HG03039 (cell line): Measurements from ENCODE around the gene DOK7.
"Not testable (repeated sequence)": the region's sequence is repeated elsewhere in the genome, so short reads cannot be mapped to it uniquely, and the experiment has no call there.

Experiments
- ATAC-seq: cut with Tn5 transposase; IDR thresholded peaks from one replicate; pipeline ENCODE4 v1.9.1; 2021; ENCODE audit warnings: mild to moderate bottlenecking, moderate library complexity; ENCODE audit not compliant: unreplicated experiment

The DOK7 gene

DNA sequence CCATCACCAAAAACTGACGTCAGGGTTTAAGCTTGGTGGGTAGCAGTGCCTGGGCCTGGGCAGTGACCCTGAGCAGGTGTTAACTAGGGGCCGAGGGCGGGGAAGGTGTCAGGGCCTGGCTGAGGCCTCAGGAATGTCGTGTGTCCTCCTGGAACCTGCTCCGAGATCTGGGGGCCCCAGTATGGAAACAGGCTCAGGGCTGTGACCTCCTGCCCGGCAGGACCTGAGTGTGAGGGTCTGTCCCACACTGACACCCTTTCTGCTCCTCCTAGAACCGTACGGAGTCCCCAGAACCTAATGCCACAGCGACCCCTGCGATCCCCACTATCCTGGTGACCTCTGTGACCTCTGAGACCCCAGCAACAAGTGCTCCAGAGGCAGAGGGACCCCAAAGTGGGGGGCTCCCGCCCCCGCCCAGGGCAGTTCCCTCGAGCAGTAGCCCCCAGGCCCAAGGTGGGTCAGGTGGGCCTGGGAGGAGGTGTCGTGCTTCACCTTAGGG, 20.6 kb upstream of the DOK7 start:
- no peak for ATAC-seq

DNA sequence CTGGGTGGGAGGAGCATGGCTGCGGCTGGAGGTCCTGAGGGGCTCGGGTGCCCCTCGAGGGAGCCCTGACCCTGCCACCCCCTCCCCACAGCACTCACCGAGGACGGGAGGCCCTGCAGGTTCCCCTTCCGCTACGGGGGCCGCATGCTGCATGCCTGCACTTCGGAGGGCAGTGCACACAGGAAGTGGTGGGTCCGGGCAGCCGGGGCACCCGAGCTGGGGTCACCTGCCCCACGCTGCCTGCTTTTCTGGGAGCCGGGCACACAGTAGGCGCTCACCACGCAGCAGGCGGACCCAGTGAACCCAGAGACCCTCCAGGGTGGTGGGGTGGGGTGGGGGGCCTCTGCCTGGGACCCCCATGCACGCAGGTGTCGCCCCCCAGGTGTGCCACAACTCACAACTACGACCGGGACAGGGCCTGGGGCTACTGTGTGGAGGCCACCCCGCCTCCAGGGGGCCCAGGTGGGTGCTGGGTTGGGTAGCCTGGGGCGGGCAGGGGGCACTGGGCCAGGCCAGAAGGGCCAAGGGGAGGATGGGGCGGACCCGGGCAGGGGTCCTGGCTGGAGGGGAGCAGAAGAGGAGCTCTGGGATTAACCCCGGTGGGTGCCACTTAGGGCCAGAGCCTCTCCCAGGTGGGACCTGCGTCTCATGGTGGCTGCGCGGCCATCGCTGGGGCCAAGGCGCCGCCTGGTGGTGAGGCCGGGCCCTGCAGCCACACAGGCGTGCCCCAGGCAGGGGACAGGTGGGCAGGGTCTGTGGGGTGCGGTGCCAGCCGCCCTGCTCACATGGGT, 20.0 kb upstream of the DOK7 start:
- no peak for ATAC-seq

GRCh38 chr4:3443750-3444309, 19.3 kb upstream of the DOK7 start:
- no peak for ATAC-seq

DNA sequence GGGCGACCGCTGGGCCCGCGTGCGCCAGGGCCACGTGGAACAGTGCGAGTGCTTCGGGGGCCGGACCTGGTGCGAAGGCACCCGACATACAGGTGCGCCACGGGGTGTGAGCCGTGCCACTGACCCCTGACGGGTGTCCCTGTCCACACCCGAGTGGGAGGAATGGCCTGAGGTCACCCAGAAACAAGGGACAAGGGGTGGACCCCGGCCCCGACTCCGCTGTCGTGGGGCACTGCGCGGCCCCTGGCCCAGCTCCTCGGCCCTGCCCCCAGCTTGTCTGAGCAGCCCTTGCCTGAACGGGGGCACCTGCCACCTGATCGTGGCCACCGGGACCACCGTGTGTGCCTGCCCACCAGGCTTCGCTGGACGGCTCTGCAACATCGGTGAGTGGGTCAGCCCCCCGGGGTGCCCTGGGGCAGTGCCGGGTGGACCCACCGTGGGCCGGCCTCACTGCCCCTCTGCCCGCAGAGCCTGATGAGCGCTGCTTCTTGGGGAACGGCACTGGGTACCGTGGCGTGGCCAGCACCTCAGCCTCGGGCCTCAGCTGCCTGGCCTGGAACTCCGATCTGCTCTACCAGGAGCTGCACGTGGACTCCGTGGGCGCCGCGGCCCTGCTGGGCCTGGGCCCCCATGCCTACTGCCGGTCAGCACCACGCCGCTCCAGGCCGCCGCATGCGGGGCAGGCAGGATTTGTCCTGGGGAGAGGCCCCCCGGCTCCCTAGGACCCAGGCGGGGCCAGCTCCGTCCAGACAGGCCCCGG, 18.6 kb upstream of the DOK7 start:
- no peak for ATAC-seq

DNA sequence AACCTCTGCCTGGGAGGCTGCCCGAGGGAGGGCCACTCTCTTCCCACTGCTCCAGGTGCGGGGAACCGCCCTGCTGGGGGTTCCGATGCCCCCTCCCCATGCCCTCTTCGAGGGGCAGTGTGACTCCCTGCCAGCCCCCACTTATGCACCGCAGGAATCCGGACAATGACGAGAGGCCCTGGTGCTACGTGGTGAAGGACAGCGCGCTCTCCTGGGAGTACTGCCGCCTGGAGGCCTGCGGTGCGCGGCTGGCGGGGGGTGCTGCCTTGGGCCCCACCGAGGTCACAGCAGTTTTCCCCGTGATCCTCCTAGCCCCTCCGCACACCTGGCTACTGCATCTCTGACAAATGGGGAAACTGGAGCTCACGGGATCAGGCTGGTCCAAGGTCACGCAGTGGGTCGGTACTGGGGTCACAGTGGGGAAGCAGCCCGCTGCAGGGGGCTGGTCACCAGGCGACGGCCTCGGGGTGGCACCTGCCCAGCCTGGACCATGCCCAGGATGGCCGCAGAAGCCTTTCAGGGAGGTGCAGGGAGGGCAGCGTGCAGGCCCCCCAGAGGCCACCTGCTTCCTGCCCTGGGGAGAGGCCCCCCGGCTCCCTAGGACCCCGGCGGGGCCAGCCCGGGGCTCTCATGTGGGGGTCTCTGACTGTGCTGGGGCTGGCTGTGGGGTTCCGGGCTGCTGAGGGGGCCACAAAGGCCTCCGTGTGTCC, 17.8 kb upstream of the DOK7 start:
- ATAC-seq, result no peak

GRCh38 chr4:3445829-3446545, 17.1 kb upstream of the DOK7 start:
- no peak for ATAC-seq

DNA sequence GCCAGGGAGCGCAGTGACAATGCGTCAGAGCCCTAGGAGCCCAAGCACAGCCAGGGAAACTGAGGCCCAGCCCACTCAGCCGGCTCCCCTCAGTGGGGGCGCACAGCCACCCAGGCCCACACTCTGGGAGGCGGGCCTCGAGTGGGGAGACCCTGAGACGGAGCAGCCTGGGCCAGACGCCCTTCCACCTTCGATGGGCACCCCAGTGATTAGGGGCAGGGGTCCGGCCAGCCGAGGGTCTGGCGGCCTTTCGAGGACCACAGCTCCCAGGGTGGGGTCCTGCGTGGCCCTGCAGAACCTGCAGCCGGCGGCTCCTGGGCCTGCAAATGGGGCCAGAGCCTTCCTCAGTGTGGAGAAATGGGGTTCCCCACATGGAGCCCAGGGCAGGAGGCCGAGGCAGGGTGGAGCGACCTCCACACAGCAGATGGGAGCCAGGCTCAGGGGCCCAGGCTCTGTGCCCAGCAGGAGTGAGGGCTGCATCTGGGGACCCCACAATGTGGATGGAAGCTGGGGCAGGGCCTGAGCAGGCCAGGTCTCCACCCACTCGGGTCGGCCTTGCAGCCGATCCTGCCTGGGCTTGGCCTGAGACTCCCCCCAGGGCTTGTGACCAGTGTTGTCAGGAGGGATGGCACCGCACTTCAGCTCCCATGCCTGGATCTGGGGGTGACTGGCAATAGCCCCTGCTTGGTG, 16.3 kb upstream of the DOK7 start:
- no peak for ATAC-seq

DNA sequence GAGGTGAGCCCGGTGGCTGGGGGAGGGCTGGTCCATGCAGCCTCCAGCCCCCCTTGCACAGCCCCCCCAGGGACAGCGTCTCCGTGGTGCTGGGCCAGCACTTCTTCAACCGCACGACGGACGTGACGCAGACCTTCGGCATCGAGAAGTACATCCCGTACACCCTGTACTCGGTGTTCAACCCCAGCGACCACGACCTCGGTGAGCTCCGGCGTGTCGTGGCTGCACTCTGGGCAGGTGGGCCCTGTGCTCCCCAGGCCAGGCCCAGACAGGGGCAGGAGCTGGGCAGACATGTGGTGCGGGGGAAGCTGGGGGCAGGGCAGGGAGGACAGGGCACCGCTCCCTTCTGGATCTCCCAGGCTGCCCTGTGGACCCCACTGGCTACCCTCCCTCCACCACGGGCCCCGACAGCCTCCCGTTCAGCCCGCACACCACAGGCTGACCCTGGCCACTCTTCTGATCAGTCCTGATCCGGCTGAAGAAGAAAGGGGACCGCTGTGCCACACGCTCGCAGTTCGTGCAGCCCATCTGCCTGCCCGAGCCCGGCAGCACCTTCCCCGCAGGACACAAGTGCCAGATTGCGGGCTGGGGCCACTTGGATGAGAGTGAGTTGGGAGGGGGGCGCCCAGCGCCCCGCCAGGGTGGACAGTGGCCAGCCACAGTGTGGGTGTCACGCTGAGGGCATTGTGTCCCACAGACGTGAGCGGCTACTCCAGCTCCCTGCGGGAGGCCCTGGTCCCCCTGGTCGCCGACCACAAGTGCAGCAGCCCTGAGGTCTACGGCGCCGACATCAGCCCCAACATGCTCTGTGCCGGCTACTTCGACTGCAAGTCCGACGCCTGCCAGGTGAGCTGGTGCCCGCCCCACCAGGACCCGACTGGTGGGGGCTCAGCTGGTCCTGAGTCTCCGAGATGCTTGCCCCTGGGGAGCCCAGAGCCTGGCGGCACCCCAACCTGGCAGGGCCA, 15.4 kb upstream of the DOK7 start:
- ATAC-seq, result no peak

- no peak for ATAC-seq
These were observed 14.0 kb upstream of the DOK7 start for GRCh38 chr4:3449047-3449573.

DNA sequence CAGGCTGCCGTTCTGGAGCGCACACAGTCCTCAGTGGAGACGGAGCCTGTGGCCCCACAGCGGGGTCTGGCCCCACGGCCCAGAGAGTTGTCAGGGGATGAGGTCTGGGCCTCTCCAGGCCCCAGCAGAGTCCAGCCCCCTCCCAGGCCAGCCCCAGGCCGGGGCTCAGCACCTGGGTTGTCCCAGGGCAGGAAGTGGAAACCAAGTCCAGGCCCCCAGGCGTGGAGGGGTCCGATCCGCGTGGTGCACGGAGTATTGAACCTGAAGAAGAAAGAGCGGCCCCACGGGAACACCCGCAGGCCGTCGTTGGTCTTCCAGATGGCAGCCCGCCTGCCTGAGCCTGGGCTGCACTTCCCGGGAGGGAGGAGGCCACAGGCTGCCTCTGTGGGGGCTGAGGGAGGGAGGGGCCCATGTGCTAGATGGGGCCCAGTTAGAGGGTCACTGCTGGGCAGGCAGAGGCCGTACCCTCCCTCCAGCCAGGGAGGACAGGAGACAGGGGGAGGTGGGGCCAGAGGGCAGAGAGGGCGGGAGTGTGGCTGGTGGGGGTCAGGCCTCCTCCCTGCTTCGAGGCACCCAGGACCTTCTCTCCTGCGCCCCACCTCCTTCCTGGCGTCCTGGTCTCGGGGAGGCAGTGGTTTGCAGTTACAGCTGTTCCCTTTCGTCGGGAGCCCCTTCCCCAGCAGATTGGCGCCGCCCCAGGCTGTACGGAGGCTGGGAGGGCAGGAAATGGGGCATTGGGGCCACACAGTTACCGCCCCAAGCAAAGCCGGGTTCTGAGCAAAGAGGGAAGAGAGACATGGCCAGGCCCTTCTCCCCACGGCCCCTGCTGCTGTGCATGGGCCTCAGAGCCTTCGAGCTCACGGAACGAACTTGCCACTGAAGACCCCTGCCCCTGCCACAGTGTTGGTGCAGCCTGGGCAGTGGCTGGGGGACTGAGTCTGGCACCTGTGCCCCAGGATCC, 13.3 kb upstream of the DOK7 start:
- no peak for ATAC-seq

DNA sequence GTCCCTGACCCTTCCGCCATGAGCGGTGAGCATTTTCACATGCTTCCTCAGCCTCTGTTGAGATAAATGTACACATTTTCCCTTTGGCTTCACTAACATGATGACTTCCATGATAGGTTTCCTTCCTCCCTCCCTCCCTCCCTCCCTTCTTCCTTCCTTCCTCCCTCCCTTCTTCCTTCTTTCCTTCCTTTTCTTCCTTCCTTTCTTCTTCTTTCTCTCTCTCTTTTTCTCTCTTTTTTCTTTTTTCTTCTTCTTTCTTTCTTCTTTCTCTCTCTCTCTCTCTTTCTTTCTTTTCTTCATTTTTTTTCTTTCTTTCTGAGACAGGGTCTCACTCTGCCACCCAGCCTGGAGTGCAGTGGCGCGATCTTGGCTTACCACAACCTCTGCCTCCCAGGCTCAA, 12.5 kb upstream of the DOK7 start:
- no peak for ATAC-seq

DNA sequence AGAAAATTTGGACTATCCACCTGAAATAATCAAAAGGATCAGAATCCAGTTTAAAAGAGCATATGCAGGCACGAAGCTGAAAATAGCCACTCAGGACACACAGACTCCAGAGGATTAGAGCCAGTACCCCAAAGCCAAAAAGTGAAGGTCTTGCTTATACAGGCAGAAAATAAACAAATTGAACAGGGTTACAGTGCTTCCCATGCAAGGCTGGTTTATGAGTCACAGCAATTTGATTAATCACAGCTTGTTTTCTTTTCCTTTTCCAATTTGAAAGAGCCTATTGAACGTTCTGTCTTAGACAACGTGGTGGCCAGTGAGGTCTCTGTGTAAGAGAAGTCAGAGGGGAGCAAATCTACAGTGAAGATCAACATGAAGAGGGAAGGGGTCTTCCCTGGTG, 11.2 kb upstream of the DOK7 start:
- ATAC-seq, result no peak

DNA sequence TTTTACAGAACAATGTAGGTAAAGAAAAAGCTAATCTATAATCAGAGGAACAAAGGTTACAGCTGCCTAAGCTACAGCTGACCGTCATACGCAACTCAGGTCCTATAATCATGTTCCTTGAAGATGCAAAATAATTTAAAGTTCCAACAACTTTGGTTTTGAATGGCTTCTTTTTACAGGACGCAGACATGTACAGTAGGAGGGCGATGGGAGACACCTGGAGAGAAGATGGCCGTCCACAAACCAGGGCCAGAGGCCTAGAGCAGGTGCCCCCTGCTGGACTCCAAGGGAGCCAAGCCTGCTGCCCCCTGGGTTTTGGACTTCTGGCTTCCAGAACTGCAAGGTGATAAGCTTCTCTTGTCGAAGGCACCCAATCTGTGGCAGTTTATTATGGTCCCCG, 10.7 kb upstream of the DOK7 start:
- ATAC-seq, result no peak

GRCh38 chr4:3455596-3455995, 7.5 kb upstream of the DOK7 start:
- ATAC-seq, result not testable (repeated sequence)

DNA sequence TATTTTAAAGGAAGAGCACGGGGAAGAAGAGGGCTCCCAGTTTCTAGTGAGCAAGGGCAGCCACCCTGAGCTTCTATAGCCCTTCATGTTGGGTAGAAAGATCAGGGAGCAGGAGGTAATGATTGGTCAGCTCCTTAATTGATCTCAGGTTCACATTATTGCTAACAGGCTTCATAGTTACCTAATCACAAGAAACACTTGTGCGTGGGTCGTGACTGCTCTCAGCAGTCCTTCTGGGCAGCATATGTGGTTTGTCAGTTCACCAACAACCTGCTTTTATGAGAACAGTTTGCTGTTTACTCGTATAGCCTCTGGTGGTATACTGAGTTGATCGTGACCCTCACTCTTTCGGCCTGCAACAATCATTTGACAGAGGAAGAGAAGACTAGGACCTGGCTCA, 4.7 kb upstream of the DOK7 start:
- no peak for ATAC-seq

DNA sequence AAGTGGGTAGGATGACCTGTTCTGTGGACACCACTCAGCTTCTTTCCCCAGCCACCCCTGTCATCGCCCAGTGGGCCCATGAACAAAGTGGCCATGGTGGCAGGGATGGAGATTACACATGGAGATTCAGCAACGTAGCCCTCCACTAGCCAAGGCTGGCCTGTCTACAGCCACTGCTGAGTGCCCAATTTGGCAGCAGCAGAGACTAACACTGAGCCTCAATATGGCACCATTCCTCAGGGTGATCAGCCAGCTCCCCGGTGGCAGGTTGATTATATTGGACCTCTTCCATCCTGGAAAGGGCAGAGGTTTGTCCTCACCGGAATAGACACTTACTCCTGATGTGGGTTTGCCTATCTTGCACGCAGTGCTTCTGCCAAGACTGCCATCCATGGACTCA, 4.0 kb upstream of the DOK7 start:
- ATAC-seq, result not testable (repeated sequence)

GRCh38 chr4:3460926-3461325, 2.2 kb upstream of the DOK7 start:
- no peak for ATAC-seq
